ENCODE results near the gene KAZN. TPM values are rescaled to one million over a fixed set of nuclear protein-coding genes. Genes with fewer than 3 reads are reported as not detected.

KAZN gene
- total RNA-seq, 1 experiment from 2014 or later = 2.4 TPM

- intact Hi-C loops (cut with micrococcal nuclease; ENCODE audit: unreplicated experiment) = no loop called here
- CTCF ChIA-PET = no interaction called here
Measured at GRCh38 chr1:14964711-14965055, 366.2 kb downstream of the KAZN start.

GRCh38 chr1:14968251-14968851 lies 369.9 kb downstream of the KAZN start:
- H3K36me3 ChIP-seq (ENCODE audit: control insufficient read depth, insufficient read depth, low read length) = no peaks in the 10 kb centered on the region
- no peaks in the 10 kb centered on the region for H3K4me1 Mint-ChIP-seq (ENCODE audit: low read depth, unreplicated experiment)
- POLR2A ChIA-PET = no interaction called here
- no TSS peak for BruUV-seq (replicated peaks)
- H3K4me3 ChIP-seq (ENCODE audit: low read depth, low read length) = no peak overlapping the region
- H3K27me3 Mint-ChIP-seq (ENCODE audit: insufficient read depth, unreplicated experiment) = no peaks in the 10 kb centered on the region
- DNase-seq = no peak
- H3K27ac Mint-ChIP-seq (ENCODE audit: unreplicated experiment) = no peak overlapping the region
- intact Hi-C loops (cut with micrococcal nuclease; ENCODE audit: unreplicated experiment) = no loop called here
- TF ChIP-seq CTCF (IDR thresholded peaks at IDR 0.05; ENCODE audit: insufficient read depth in 1 of 2, low read depth in 1 of 2, low read length in 1 of 2, severe bottlenecking in 1 of 2, unreplicated experiment in 1 of 2) = no peak
- no peaks in the 10 kb centered on the region for H3K27me3 ChIP-seq (replicated peaks; ENCODE audit: control insufficient read depth, insufficient read depth, low read length)
- H3K4me3 Mint-ChIP-seq (ENCODE audit: unreplicated experiment) = no peak overlapping the region
- peaks cover 4% of the 10 kb centered on the region for H3K9me3 Mint-ChIP-seq (ENCODE audit: unreplicated experiment)
- no peaks in the 10 kb centered on the region for H3K4me1 ChIP-seq
- CTCF ChIA-PET = no interaction called here
- H3K9me3 ChIP-seq = no peaks in the 10 kb centered on the region
- H3K36me3 Mint-ChIP-seq (ENCODE audit: insufficient read depth, unreplicated experiment) = no peaks in the 10 kb centered on the region

More at GRCh38 chr1:14964711-14965055, 366.2 kb downstream of the KAZN start:
- no TSS peak for BruUV-seq (replicated peaks)
- no peak overlapping the region for H3K4me3 ChIP-seq (ENCODE audit: low read depth, low read length)
- H3K36me3 ChIP-seq (ENCODE audit: control insufficient read depth, insufficient read depth, low read length) = no peaks in the 10 kb centered on the region
- no peaks in the 10 kb centered on the region for H3K4me1 ChIP-seq
- TF ChIP-seq CTCF (IDR thresholded peaks at IDR 0.05; ENCODE audit: insufficient read depth in 1 of 2, low read depth in 1 of 2, low read length in 1 of 2, severe bottlenecking in 1 of 2, unreplicated experiment in 1 of 2) = no peak
- POLR2A ChIA-PET = no interaction called here
- no peaks in the 10 kb centered on the region for H3K4me1 Mint-ChIP-seq (ENCODE audit: low read depth, unreplicated experiment)
- H3K4me3 Mint-ChIP-seq (ENCODE audit: unreplicated experiment) = no peak overlapping the region
- H3K27me3 Mint-ChIP-seq (ENCODE audit: insufficient read depth, unreplicated experiment) = no peaks in the 10 kb centered on the region
- no peak for DNase-seq
- no peaks in the 10 kb centered on the region for H3K9me3 ChIP-seq
- no peaks in the 10 kb centered on the region for H3K9me3 Mint-ChIP-seq (ENCODE audit: unreplicated experiment)
- H3K27ac Mint-ChIP-seq (ENCODE audit: unreplicated experiment) = no peak overlapping the region
- H3K27me3 ChIP-seq (replicated peaks; ENCODE audit: control insufficient read depth, insufficient read depth, low read length) = no peaks in the 10 kb centered on the region
- H3K36me3 Mint-ChIP-seq (ENCODE audit: insufficient read depth, unreplicated experiment) = no peaks in the 10 kb centered on the region

GRCh38 chr1:14969006-14969405 lies 370.5 kb downstream of the KAZN start:
- no peak for TF ChIP-seq CTCF (IDR thresholded peaks at IDR 0.05; ENCODE audit: insufficient read depth in 1 of 2, low read depth in 1 of 2, low read length in 1 of 2, severe bottlenecking in 1 of 2, unreplicated experiment in 1 of 2)
- Mint-ChIP-seq H3K4me1 (ENCODE audit: low read depth, unreplicated experiment) (no peaks in the 10 kb centered on the region), H3K27me3 (ENCODE audit: insufficient read depth, unreplicated experiment) (no peaks in the 10 kb centered on the region), H3K9me3 (ENCODE audit: unreplicated experiment) (peaks cover 10% of the 10 kb centered on the region), H3K36me3 (ENCODE audit: insufficient read depth, unreplicated experiment) (no peaks in the 10 kb centered on the region), H3K27ac (ENCODE audit: unreplicated experiment) (no peak overlapping the region), H3K4me3 (ENCODE audit: unreplicated experiment) (no peak overlapping the region)
- BruUV-seq (replicated peaks) = no TSS peak
- H3K4me3 ChIP-seq (ENCODE audit: low read depth, low read length) = no peak overlapping the region
- ChIA-PET POLR2A (no interaction called here), CTCF (no interaction called here)
- H3K9me3 ChIP-seq = no peaks in the 10 kb centered on the region
- no peaks in the 10 kb centered on the region for H3K36me3 ChIP-seq (ENCODE audit: control insufficient read depth, insufficient read depth, low read length)
- H3K27me3 ChIP-seq (replicated peaks; ENCODE audit: control insufficient read depth, insufficient read depth, low read length) = no peaks in the 10 kb centered on the region
- H3K4me1 ChIP-seq = no peaks in the 10 kb centered on the region
- intact Hi-C loops (cut with micrococcal nuclease; ENCODE audit: unreplicated experiment) = no loop called here
- DNase-seq = no peak

Data from Caco-2 (cell line).